ENCODE results near the gene SYDE2. TPM values are rescaled to one million over a fixed set of nuclear protein-coding genes. Genes with fewer than 3 reads are reported as not detected.

The SYDE2 gene
- total RNA-seq, 4 donors from 2014 or later: 30.4 to 115 (median 85.2) TPM

DNA sequence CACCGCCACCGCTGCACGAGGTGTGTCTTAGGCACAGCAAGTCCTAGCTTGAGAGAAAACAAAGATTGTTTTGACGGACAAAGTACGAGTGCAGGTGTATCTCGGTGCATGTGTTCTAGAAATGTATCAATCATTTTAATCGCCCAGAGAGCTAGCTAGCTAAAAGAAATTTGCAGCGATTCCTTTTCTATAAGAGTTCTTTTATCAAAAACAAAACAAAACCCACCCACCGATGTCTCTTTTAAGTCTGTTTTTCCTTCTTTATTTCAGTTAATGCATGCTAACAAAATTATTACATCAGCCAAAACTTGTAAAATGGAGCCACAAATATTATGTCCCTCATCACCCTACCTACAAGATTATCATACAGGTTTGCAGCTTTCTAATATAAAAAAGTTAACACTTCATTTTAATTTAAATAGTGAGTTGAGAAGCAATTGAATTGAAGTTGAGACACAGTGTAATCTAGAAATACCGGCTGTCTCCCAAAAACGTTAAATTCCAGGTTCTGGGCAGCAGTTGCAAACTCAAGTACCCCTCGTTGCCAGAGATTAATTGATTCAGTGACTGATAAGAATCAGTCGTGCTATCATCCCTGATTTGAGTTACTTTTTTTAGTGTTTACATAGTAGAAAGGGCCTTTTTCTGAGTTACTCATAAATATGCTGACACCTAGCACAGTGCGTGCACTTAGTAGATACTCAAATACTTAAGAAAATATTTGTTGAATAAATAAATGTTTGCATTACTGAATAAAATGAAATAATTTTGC lies 1.5 kb upstream of the SYDE2 start:
- ATAC-seq: no peak
- Histone ChIP-seq H3K9me3 (no peaks in the 10 kb centered on the region), H3K36me3 (no peaks in the 10 kb centered on the region), H3K27ac (peak overlapping the region; percentile 96 to 99 (median 98)), H3K27me3 (no peaks in the 10 kb centered on the region), H3K4me1 (peaks cover 0 to 26% (median 0%) of the 10 kb centered on the region in 3 donors), H3K4me3 (peak overlapping the region; percentile 84 to 88)
- TF ChIP-seq, protein P1, sequence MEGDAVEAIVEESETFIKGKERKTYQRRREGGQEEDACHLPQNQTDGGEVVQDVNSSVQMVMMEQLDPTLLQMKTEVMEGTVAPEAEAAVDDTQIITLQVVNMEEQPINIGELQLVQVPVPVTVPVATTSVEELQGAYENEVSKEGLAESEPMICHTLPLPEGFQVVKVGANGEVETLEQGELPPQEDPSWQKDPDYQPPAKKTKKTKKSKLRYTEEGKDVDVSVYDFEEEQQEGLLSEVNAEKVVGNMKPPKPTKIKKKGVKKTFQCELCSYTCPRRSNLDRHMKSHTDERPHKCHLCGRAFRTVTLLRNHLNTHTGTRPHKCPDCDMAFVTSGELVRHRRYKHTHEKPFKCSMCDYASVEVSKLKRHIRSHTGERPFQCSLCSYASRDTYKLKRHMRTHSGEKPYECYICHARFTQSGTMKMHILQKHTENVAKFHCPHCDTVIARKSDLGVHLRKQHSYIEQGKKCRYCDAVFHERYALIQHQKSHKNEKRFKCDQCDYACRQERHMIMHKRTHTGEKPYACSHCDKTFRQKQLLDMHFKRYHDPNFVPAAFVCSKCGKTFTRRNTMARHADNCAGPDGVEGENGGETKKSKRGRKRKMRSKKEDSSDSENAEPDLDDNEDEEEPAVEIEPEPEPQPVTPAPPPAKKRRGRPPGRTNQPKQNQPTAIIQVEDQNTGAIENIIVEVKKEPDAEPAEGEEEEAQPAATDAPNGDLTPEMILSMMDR (IDR thresholded peaks at IDR 0.05): no peak
- no peak for TF ChIP-seq EP300 (IDR thresholded peaks at IDR 0.05)
- no peak for TF ChIP-seq POLR2AphosphoS5 (IDR thresholded peaks at IDR 0.05)
- no peak for TF ChIP-seq POLR2A (IDR thresholded peaks at IDR 0.05)
- WGBS, 2 donors (ENCODE audit: low coverage in 1 of 2): 18 to 19% methylated on average over 8 to 13 of the region's 14 CpGs

DNA sequence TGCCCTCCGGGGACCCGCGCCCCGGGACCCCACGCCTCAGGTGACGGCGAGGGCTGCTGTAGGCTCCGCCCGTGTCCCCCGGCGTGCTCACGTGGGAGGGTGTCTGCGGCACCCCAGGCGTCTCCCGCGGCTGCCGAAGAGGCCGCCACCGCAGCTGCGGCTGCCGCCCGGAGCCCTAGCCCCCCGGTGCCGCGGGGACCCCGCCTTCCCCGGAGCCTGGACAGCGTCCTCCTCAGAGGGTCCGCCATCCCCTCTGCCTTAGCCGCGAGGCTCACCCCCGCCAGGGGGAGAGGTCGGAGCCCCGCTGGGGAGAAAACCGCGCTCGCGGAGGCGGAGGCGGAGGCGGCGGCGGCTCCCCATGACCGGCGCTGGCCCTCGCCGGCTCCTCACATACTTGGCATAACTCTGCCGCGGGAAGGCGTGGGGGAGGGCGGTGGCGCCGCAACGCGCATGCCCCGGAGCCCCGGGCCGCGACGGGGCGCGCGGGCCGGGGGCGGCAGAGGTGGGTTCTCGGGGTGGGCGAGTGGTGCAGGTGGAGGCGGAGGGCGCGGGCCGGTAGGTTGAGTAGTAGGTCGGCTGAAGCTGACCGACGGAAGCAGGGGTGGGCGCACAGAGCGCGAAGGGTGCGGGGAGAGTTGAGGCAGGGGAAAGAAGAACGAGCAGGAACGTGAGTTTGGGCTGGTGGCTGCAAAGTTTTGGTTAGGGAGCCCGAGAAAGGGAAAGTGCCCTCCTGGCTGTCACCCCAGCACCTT lies 700 bp upstream of the SYDE2 start:
- no peaks in the 10 kb centered on the region for H3K36me3 ChIP-seq
- WGBS, 2 donors (ENCODE audit: low coverage in 1 of 2): 0% methylated on average over 5 of the region's 81 CpGs; no CpG with 5 or more reads in 1 of the 2 donors
- H3K4me3 ChIP-seq: peak overlapping the region; percentile 84 to 88
- peaks cover 0 to 26% (median 0%) of the 10 kb centered on the region in 3 donors for H3K4me1 ChIP-seq
- no peaks in the 10 kb centered on the region for H3K27me3 ChIP-seq
- H3K27ac ChIP-seq: peak overlapping the region; percentile 96 to 99 (median 98)
- TF ChIP-seq EP300 (IDR thresholded peaks at IDR 0.05) (no peak), POLR2AphosphoS5 (IDR thresholded peaks at IDR 0.05) (peak; percentile 80), POLR2A (IDR thresholded peaks at IDR 0.05) (peak; percentile 45 to 64)
- no peaks in the 10 kb centered on the region for H3K9me3 ChIP-seq
- peak; percentile 86 for ATAC-seq

DNA sequence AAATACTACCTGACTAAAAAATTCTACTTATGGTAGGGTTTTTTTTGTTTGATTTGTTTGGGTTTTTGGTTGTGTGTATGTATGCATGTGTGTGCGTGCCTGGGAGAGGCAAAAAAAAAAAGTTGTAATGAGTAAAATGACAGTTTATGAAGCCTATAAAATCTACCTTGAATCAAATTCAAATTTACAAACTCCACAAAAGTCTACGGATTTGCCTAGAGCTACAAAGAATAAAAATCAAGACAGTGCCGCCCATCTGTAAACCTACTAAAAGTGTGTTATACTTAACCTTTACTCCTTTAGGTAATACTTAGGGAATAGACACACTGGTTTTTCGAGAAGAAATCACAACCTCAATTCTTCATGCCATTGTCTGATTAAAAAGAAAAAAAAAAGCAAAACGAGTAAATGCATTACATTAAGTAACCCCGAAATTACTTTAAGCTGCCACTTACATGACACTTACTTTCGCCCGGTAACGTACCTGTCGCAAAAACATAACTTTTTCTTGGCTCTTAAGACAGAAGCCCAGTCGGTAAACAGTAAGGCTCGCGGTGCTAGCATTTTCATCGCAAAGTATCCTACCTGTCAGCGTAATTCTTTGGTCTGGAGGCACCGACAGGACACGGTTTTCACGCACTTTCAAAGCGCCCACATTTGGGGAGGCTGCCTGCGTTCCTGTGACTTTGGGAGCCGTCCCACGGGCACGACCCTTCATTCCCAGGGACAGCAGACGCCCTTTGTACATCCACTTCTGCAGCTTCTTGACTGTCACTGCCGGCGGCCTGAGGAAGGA lies 951 bp downstream of the SYDE2 start:
- TF ChIP-seq EP300 (IDR thresholded peaks at IDR 0.05) (no peak), POLR2AphosphoS5 (IDR thresholded peaks at IDR 0.05) (no peak), POLR2A (IDR thresholded peaks at IDR 0.05) (no peak)
- TF ChIP-seq, protein P1 (IDR thresholded peaks at IDR 0.05): no peak
- Histone ChIP-seq H3K4me1 (peaks cover 0 to 39% (median 0%) of the 10 kb centered on the region in 3 donors), H3K9me3 (no peaks in the 10 kb centered on the region), H3K27me3 (no peaks in the 10 kb centered on the region), H3K4me3 (peak overlapping the region; percentile 84 to 88), H3K27ac (peak overlapping the region; percentile 96 to 99 (median 98)), H3K36me3 (no peaks in the 10 kb centered on the region)
- 9 to 18% methylated on average over 18 to 24 of the region's 26 CpGs for whole genome bisulfite sequencing, 2 donors (ENCODE audit: low coverage in 1 of 2)
- no peak for ATAC-seq

DNA sequence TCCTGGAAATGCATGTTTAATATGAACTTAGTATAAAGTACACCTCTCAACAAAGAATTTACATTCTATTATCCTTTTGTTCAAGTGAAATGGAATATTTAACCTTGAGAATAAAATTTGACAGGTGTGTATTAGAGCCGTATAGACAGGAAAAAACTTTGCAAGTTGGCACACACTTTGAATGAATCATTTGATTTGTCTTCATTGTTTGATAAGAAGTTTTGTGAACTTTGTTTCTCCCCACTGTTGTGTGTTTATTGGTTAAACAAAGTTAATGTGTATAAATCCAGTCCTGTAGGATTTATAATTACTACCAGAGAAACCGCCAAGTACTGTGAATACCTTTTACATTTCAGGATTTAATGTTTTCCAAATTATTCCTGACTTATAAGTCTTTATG lies 2.0 kb downstream of the SYDE2 start:
- 25 to 26% methylated on average over 2 of the region's 2 CpGs for WGBS, 2 donors (ENCODE audit: low coverage in 1 of 2)
- TF ChIP-seq EP300 (IDR thresholded peaks at IDR 0.05): no peak
- TF ChIP-seq POLR2A (IDR thresholded peaks at IDR 0.05): no peak
- TF ChIP-seq, protein P1 (IDR thresholded peaks at IDR 0.05): no peak
- no peak for TF ChIP-seq POLR2AphosphoS5 (IDR thresholded peaks at IDR 0.05)
- H3K4me1 ChIP-seq: peaks cover 0 to 43% (median 0%) of the 10 kb centered on the region in 3 donors
- peak overlapping the region; percentile 84 to 88 for H3K4me3 ChIP-seq
- no peak for ATAC-seq
- no peaks in the 10 kb centered on the region for H3K27me3 ChIP-seq
- H3K36me3 ChIP-seq: peaks cover 0 to under 1% of the 10 kb centered on the region in 2 donors
- H3K27ac ChIP-seq: peak overlapping the region in 3 of 4 donors; percentile 8 to 99 (median 96)
- H3K9me3 ChIP-seq: no peaks in the 10 kb centered on the region

DNA sequence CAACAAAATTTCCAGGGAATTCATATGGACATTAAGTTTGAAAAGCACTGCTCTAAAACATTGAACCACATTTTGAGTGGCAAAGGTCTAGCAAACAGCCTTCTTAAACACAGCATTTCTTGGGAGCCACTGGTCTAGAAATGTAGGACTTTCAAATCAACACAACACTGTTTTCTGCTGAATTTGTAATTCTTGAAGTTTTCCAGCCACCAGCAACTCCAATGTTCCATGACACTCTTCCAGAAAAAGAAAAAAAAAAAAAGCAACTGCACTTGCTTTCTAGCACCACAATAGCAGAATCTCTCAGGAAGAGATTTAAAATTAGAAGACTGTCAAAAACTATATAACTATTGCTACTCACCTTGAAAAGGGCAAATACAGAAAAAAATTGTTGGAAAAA lies 4.5 kb downstream of the SYDE2 start:
- no peak for TF ChIP-seq EP300 (IDR thresholded peaks at IDR 0.05)
- TF ChIP-seq POLR2A (IDR thresholded peaks at IDR 0.05): no peak
- TF ChIP-seq POLR2AphosphoS5 (IDR thresholded peaks at IDR 0.05): no peak
- TF ChIP-seq, protein P1 (IDR thresholded peaks at IDR 0.05): no peak
- no peak for ATAC-seq
- H3K4me3 ChIP-seq: peak overlapping the region; percentile 84 to 88
- H3K9me3 ChIP-seq: no peaks in the 10 kb centered on the region
- peaks cover 0 to 53% (median 6%) of the 10 kb centered on the region in 3 donors for H3K4me1 ChIP-seq
- peak overlapping the region in 2 of 4 donors; percentile 30 to 55 for H3K27ac ChIP-seq
- peaks cover 0 to 3% of the 10 kb centered on the region in 2 donors for H3K36me3 ChIP-seq
- no peaks in the 10 kb centered on the region for H3K27me3 ChIP-seq
